ENCODE data around the gene PTPRH. TPM values are rescaled to one million over a fixed set of nuclear protein-coding genes. Genes with fewer than 3 reads are reported as not detected.

The PTPRH gene
- total RNA-seq, 4 donors from 2014 or later: 1.2 to 3.9 (median 2.1) TPM

DNA sequence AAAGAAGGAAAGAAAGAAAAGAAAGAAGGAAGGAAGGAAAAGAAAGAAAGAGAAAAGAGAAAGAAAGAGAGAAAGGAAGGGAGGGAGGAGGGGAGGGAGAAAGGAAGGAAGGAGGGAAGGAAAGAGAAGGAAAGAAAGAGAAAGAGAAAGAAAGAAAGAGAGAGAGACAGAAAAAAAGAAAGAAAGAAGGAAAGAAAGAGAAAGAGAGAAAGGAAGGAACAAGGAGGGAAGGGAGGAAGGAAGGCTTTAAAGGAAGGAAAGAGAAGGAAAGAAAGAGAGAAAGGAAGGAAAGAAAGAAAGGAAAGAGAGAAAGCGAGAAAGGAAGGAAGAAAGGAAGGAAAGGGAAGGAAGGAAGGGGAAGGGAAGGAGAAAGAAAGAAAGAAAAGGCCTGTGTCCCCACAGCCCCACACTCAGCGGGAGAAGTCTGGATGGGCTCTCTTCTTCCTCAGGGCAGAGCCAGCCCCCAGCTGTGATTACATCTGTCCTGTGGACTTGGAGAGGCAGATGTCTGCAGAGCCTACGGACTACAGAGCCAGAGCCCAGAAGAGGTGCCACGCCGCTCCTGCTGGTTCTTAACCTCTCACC is 9.6 kb downstream of the PTPRH start:
- Histone ChIP-seq H3K4me3 (no peak overlapping the region), H3K9me3 (no peaks in the 10 kb centered on the region), H3K27ac (no peak overlapping the region), H3K36me3 (no peaks in the 10 kb centered on the region), H3K27me3 (peaks cover 0 to 8% of the 10 kb centered on the region in 2 donors), H3K4me1 (no peaks in the 10 kb centered on the region)
- no peak for DNase-seq (ENCODE audit: low spot score in 2 of 2)
- TF ChIP-seq POLR2A (IDR thresholded peaks at IDR 0.05): no peak
- TF ChIP-seq, protein P1, sequence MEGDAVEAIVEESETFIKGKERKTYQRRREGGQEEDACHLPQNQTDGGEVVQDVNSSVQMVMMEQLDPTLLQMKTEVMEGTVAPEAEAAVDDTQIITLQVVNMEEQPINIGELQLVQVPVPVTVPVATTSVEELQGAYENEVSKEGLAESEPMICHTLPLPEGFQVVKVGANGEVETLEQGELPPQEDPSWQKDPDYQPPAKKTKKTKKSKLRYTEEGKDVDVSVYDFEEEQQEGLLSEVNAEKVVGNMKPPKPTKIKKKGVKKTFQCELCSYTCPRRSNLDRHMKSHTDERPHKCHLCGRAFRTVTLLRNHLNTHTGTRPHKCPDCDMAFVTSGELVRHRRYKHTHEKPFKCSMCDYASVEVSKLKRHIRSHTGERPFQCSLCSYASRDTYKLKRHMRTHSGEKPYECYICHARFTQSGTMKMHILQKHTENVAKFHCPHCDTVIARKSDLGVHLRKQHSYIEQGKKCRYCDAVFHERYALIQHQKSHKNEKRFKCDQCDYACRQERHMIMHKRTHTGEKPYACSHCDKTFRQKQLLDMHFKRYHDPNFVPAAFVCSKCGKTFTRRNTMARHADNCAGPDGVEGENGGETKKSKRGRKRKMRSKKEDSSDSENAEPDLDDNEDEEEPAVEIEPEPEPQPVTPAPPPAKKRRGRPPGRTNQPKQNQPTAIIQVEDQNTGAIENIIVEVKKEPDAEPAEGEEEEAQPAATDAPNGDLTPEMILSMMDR (IDR thresholded peaks at IDR 0.05): no peak
- TF ChIP-seq EP300 (IDR thresholded peaks at IDR 0.05): no peak
- WGBS, 2 donors: 51 to 74% methylated on average over 5 of the region's 5 CpGs

DNA sequence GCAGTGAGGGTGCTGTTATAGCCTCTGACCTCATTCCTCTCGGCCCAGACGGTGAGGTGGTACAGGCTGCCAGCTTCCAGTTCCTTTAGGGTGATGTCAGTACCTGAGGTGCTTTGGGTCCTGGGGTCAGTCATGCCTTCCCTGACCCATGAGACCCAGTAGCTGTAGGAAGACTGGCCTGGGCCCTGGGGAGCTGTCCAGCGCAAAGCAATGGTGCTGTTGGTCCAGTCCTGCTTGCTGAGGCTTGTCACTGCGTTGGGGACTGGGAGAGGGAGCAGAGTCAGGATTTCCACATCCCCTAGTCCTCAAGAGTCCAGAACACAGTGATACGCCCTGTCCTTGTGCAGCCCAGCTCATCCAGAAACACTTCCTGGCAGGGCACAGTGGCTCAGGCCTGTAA is 10.7 kb downstream of the PTPRH start:
- no peaks in the 10 kb centered on the region for H3K27me3 ChIP-seq
- no peaks in the 10 kb centered on the region for H3K36me3 ChIP-seq
- DNase-seq (ENCODE audit: low spot score in 2 of 2): no peak
- H3K4me3 ChIP-seq: no peak overlapping the region
- no peaks in the 10 kb centered on the region for H3K9me3 ChIP-seq
- TF ChIP-seq POLR2A (IDR thresholded peaks at IDR 0.05) (no peak), EP300 (IDR thresholded peaks at IDR 0.05) (no peak)
- TF ChIP-seq, protein P1 (IDR thresholded peaks at IDR 0.05): no peak
- no peak overlapping the region for H3K27ac ChIP-seq
- no peaks in the 10 kb centered on the region for H3K4me1 ChIP-seq
- whole genome bisulfite sequencing, 2 donors: 54 to 93% methylated on average over 2 of the region's 5 CpGs

DNA sequence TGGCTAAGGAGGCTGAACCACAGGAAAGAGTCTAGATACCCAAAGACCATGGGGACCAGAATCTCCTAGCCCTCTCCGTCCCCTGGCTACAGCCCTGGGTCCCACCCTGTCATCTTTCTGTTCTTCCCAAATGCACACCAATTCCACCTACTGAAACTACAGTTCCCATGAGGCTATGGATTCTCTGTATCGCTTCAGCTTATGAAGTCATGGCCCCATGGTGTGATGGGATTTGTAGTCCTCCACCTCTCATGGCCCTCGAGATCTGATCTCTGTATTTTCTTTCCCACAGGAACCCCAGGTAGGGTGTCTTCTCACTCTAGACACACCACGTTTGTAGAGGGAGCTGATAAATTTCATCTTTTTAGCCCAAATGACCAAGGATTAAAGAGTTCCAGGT is 11.8 kb downstream of the PTPRH start:
- Histone ChIP-seq H3K4me1 (no peaks in the 10 kb centered on the region), H3K27ac (no peak overlapping the region), H3K27me3 (peaks cover 0 to 5% of the 10 kb centered on the region in 2 donors), H3K4me3 (no peak overlapping the region), H3K36me3 (no peaks in the 10 kb centered on the region), H3K9me3 (no peaks in the 10 kb centered on the region)
- TF ChIP-seq, protein P1 (IDR thresholded peaks at IDR 0.05): no peak
- TF ChIP-seq EP300 (IDR thresholded peaks at IDR 0.05) (no peak), POLR2A (IDR thresholded peaks at IDR 0.05) (no peak)
- no peak for DNase-seq (ENCODE audit: low spot score in 2 of 2)
- WGBS, 2 donors: 57 to 67% methylated on average over 4 of the region's 4 CpGs

DNA sequence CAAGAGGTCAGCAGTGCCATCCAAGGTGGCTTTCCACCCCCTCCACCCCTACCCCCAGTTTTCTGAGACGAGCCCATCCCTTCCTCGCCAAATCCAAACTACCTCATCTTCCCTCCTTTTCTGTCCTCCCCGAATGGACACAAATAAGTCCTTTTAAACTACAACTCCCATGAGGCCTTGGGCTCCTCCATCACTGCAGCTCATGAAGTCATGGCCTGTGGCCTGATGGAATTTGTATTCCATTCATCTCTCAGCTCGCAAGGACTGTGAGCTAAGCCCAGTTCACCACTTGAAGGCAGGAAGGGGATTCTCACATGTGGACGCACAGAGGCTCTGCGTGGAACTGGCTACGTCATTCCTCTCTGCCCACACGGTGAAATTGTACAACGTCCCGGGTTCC is 12.5 kb downstream of the PTPRH start:
- TF ChIP-seq POLR2A (IDR thresholded peaks at IDR 0.05): no peak
- TF ChIP-seq EP300 (IDR thresholded peaks at IDR 0.05): no peak
- TF ChIP-seq, protein P1 (IDR thresholded peaks at IDR 0.05): no peak
- no peaks in the 10 kb centered on the region for H3K4me1 ChIP-seq
- WGBS, 2 donors: 89 to 90% methylated on average over 9 to 10 of the region's 10 CpGs
- H3K27me3 ChIP-seq: peaks cover 0 to 5% of the 10 kb centered on the region in 2 donors
- H3K9me3 ChIP-seq: no peaks in the 10 kb centered on the region
- no peak for DNase-seq (ENCODE audit: low spot score in 2 of 2)
- no peaks in the 10 kb centered on the region for H3K36me3 ChIP-seq
- H3K4me3 ChIP-seq: no peak overlapping the region
- no peak overlapping the region for H3K27ac ChIP-seq

DNA sequence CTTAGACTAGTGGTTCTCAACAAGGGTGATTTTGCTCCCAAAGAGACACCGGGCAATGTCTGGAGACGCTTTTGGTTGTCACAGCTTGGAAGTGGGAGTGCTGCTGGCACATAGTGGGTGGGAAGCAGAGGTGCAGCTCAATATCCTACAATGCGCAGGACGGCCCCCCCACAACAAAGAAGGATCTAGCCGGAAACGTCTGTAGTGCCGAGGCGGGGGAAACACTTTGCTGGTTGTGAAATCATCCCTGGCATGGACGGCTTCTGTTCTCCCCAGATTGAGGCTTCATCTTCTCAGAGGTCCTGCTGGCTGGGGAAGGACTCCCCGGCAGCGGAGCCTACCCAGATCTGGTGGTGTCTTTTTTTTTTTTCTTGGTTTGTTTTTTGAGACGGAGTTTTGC is 15.8 kb downstream of the PTPRH start:
- peaks cover 0 to 5% of the 10 kb centered on the region in 2 donors for H3K27me3 ChIP-seq
- no peak overlapping the region for H3K4me3 ChIP-seq
- H3K4me1 ChIP-seq: no peaks in the 10 kb centered on the region
- DNase-seq (ENCODE audit: low spot score in 2 of 2): no peak
- TF ChIP-seq, protein P1 (IDR thresholded peaks at IDR 0.05): no peak
- no peak for TF ChIP-seq EP300 (IDR thresholded peaks at IDR 0.05)
- no peak for TF ChIP-seq POLR2A (IDR thresholded peaks at IDR 0.05)
- 69 to 79% methylated on average over 12 of the region's 12 CpGs for WGBS, 2 donors
- no peaks in the 10 kb centered on the region for H3K9me3 ChIP-seq
- H3K36me3 ChIP-seq: no peaks in the 10 kb centered on the region
- no peak overlapping the region for H3K27ac ChIP-seq
